Stimulated activated CD8-positive, alpha-beta memory T cell treated with anti-CD3 and anti-CD28 coated beads, Interleukin-4, amount 100 ng/mL, for 48 hours (primary cell): ENCODE results near the gene ARHGAP6.
"Not testable (repeated sequence)": the region's sequence is repeated elsewhere in the genome, so short reads cannot be mapped to it uniquely, and the experiment has no call there.

Experiments used
- DNase-seq: peaks from one replicate; pipeline ENCODE4 v3.0.0-alpha.2; 2020

The ARHGAP6 gene

GRCh38 chrX:11647138-11647537 lies 18.6 kb downstream of the ARHGAP6 start:
- DNase-seq, result no peak

DNA sequence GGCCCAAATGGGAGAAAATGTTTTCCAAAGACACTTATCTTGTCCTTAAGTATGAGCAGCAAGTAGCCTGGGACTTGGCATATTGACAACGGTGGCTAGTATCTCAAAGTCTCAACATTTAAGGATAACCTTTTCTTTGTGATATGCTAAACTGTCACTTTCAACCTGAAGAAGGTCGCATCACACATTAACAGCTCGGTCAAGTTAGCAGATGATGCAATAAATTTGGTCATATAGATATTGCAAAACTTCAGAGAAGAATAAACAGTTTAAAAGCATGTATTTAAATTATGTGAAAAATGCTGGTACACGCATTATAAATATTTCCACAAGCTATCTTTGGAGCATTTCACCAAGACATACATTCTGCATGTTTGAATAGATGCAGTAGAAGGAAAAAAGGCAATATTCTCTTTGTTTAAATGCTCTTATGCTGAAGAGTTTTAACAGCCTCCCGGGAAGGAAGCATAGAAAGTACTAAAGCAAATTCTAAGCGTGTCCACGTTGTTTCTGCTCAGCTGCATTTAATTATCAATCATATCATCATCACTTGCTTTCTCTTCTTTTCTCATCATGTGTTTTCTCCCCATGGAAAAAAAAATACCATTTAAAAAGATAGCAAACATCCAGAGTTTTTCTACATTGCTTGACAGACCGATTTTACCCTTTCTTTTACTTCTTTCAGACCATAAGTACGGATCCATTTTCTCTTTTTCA lies 24.2 kb downstream of the ARHGAP6 start:
- no peak for DNase-seq

- no peak for DNase-seq
These were observed 25.6 kb downstream of the ARHGAP6 start for GRCh38 chrX:11640089-11640488.

- no peak for DNase-seq
These were observed 33.0 kb downstream of the ARHGAP6 start for GRCh38 chrX:11632732-11633131.

DNA sequence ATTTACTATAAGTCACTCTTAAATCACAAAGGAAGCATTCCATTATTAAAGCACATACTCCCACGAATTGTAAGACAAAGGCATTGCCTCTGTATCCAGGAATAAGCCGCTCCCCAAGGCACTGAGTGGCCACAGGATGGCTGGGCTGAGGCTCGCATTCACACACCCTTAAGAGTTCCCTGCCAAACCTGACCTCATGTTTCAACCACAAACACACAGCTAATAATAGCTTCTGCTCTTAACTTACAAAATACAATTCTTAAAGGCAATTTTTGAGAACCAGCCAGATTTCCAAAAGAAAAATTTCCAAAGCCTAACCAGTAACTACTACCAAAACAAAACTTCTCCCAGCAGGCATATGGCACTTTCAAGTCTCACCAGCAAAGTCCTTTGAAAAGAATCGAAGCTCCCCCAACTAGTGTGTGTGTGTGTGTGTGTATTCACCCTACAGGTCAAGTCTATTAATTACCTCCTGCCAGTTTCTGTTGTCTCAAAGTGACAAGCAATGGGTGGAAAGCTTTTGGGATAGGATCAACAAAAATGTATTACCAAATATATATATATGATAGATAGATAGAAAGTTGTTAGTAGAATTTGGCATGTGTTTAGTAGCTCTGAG lies 36.0 kb downstream of the ARHGAP6 start:
- no peak for DNase-seq

DNA sequence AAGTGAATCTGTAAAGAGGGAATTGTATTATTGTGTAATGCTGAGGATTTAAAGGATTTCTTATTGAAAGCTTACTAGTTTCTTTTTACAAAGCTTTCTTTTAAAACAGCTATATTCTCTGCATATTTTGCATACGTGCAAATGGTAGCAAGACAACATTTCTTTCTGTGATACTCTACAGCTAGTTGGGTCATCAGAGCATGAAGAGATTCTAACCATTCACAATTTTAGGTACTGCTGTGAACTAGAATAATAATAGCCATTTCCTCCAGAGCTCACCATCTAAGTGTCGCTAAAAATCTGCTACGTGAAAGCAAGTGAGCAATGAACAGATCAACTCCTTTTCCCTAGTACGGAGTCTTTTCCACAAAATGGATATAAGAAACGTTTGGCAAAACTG lies 37.3 kb downstream of the ARHGAP6 start:
- no peak for DNase-seq

- DNase-seq, result no peak
These were observed 39.4 kb downstream of the ARHGAP6 start for GRCh38 chrX:11626351-11626750.

- DNase-seq, result no peak
These were observed 46.3 kb downstream of the ARHGAP6 start for GRCh38 chrX:11619441-11619840.

DNA sequence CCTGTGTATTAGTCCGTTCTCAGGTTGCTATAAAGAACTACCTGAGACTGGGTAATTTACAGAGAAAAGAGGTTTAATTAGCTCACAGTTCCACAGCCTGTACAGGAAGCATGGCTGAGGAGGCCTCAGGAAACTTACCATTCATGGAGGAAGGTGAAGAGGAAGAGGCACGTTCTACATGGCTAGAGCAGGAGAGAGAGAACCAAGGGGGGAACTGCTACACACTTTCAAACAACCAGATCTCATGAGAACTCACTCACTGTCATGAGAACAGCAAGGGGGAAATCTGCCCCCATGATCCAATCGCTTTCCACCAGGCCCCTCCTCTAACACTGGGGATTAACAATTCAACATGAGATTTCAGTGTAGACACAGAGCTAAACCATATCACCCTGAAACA lies 51.5 kb downstream of the ARHGAP6 start:
- not testable (repeated sequence) for DNase-seq

DNA sequence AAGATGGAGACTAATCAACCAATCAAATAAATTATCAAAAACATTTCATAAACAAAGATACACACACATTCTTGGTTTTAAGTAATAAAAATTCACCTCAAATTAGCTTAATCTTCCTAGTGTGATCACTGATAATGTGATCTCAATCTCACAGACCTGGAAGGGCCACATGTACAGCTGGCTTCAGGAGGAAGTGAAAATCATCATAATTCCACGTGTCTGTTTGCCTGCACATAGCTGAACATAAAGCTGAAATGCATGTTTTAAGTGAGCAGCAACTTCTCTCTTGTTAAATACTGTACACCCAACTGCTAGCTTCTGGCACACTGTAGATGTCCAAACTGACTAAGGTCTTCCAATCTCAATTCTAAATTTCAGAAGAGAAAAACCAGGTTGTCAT lies 53.8 kb downstream of the ARHGAP6 start:
- no peak for DNase-seq

GRCh38 chrX:11611161-11611560 lies 54.6 kb downstream of the ARHGAP6 start:
- DNase-seq, result no peak

DNA sequence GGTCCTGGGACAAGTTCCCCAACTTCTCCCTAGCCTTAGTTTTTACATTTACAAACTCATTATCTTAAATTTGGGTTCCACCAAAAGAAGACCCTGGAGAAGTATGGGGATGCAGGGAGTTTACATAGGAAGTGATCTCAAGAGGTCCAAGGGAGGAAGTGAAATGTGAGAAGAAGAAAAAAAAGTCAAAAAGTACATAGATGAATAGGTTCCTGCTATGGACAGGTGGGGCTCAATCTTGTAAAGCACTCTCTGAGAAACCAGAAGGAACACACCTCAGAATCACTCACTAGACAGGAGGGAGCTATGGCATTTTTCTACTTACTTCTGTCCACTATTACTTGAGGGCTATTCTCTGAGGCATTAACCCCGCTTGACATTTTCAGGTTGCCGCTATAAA lies 56.6 kb downstream of the ARHGAP6 start:
- DNase-seq, result no peak

GRCh38 chrX:11606408-11606807 lies 59.3 kb downstream of the ARHGAP6 start:
- DNase-seq, result no peak

DNA sequence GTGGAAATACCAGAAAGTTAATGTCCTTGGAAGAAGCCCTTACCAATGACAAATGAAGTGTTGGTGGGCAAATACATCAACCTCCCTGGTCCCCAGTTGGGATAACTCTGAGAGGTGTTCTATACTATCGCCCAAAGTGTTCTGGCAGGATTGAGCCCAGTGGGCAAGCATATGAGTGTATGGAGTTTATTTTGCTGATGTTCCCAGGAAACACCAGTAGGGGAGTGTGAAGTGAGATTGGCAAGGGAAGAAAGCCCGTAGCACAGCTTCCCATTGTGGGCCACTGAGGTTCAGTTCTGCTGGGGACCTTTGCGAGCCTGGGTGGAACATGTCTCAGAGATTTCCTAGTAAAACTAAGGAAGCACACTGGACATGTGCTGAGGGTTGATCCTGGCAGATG lies 65.1 kb downstream of the ARHGAP6 start:
- DNase-seq, result no peak

GRCh38 chrX:11597479-11597878 lies 68.2 kb downstream of the ARHGAP6 start:
- no peak for DNase-seq

- no peak for DNase-seq
These were observed 73.9 kb downstream of the ARHGAP6 start for GRCh38 chrX:11591723-11592346.

- DNase-seq, result no peak
These were observed 76.1 kb downstream of the ARHGAP6 start for GRCh38 chrX:11589641-11590040.

DNA sequence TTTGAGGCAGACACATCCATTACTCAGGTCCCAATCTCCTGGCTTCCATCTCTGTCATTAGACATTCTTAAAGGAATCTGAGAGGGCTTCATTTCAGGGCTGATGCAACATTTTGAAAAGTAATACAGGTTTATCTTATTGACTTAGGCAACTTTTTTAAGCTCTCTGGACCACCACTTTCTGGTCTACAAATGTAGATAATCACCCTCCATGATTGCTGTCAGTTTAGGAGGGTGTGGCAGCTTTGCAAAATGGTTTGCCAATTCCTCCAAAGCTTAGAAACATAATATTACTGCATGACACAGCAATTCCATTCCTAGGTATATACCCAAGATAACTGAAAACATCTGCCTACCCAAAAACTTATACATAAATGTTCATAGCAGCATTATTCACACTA lies 77.6 kb downstream of the ARHGAP6 start:
- DNase-seq, result no peak

GRCh38 chrX:11585174-11585573 lies 80.5 kb downstream of the ARHGAP6 start:
- DNase-seq, result no peak

GRCh38 chrX:11580789-11581188 lies 84.9 kb downstream of the ARHGAP6 start:
- DNase-seq, result no peak

DNA sequence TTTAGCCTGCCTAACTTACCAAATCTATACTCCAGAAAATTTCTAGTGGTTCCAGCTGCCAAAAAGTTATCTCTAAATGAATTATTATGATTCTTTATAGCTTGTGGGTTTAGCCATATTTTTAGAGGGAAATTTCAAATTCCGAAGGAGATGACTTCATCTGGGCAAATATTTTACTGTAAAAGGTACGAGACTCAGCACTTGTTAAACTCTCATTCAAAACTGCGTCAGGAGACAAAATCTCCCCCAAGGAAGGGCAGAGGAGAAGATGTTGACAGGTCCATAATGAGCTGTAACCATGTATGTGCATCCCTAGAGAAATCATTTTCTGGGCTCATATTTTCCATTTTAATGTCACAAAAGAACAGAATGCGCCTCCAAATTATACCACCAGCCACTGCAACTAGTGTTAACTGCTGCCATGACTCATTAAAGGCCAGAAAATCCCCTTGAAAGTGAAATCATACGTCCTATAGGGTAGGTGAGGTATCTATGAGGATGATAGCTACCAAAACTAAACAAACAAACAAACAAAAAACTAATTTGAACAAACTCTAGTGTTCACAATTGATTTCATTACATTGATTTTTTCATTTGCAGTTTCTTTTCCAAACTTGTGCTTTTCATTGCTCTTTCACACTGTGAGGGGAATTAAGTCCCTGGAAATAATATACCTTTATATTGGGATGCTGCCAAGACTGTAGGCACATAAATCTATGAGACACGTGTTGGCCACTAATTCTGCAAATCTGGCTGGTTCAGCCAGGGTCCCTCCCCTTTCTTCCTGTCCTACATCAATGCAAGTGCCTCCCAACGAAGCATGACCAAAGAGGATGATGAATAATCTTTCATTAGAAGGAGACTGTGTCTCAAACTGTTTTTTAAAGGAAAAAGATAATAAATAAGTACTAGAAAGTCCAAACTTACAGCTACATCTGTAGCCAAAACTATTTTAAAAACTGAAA lies 85.8 kb downstream of the ARHGAP6 start:
- DNase-seq, result no peak

- DNase-seq, result not testable (repeated sequence)
These were observed 87.4 kb downstream of the ARHGAP6 start for GRCh38 chrX:11578301-11578700.

GRCh38 chrX:11577603-11578002 lies 88.1 kb downstream of the ARHGAP6 start:
- DNase-seq, result no peak
